IMR-90 (cell line): ENCODE data around the gene GPATCH2. TPM values are rescaled to one million over a fixed set of nuclear protein-coding genes. Genes with fewer than 3 reads are reported as not detected.

Source experiments
- ATAC-seq: fragments of 200-7000 bp; cut with Tn5 transposase; 2 replicates; pipeline ENCODE4 v1.9.1; 2020; ENCODE audit warnings: low read depth, mild to moderate bottlenecking, moderate library complexity
- BruUV-seq: library from RNA; stranded (reverse); fragments of 400-500 nt; replicated peaks from 2 replicates; lab custom pipeline; 2021; lab: Mats Ljungman, UMichigan
- CTCF ChIA-PET: fragments of 300-600 bp; formaldehyde crosslinking; extraction: SDS; loops from one replicate; lab custom pipeline; 2021; ENCODE audit warnings: antibody characterized with exemption; lab: Yijun Ruan, JAX
- POLR2A ChIA-PET: fragments of 300-600 bp; sonication (Branson Sonifier 250); formaldehyde crosslinking; loops from one replicate; lab custom pipeline; 2022; ENCODE audit warnings: antibody characterized with exemption; ENCODE audit not compliant: unreplicated experiment; lab: Charles Lee
- DNase-seq: peaks from one replicate; pipeline ENCODE4 v3.0.0; 2013
- H2AFZ ChIP-seq: replicated peaks from 2 replicates; pipeline ENCODE3; 2013; ENCODE audit warnings: low read length, mild to moderate bottlenecking; ENCODE audit not compliant: poor library complexity
- H2AK5ac ChIP-seq: 2 replicates; pipeline ENCODE4 v1.6.1; 2013; ENCODE audit warnings: low read depth, low read length, inconsistent platforms
- H2AK9ac ChIP-seq: replicated peaks from 2 replicates; pipeline ENCODE3; 2013; ENCODE audit warnings: mild to moderate bottlenecking, low read depth, low read length, moderate library complexity; ENCODE audit not compliant: poor library complexity
- H2BK120ac ChIP-seq: 2 replicates; pipeline ENCODE4 v1.6.1; 2013; ENCODE audit warnings: low read depth, low read length, inconsistent platforms
- H2BK15ac ChIP-seq: 3 replicates; pipeline ENCODE4 v1.6.1; 2013; ENCODE audit warnings: low read depth, low read length, inconsistent platforms
- H2BK20ac ChIP-seq: 2 replicates; pipeline ENCODE4 v1.6.1; 2013; ENCODE audit warnings: low read depth, mild to moderate bottlenecking, inconsistent platforms, low read length, moderate library complexity
- H2BK5ac ChIP-seq: 2 replicates; pipeline ENCODE4 v1.6.1; 2013; ENCODE audit warnings: mild to moderate bottlenecking, low read depth, low read length, inconsistent platforms; ENCODE audit not compliant: poor library complexity, severe bottlenecking
- H3K14ac ChIP-seq: replicated peaks from 2 replicates; pipeline ENCODE4 v1.6.1; 2013; ENCODE audit warnings: low read depth, low read length, inconsistent platforms
- H3K18ac ChIP-seq: 2 replicates; pipeline ENCODE4 v1.6.1; 2013; ENCODE audit warnings: low read depth, low read length, control low read depth
- H3K23ac ChIP-seq: 2 replicates; pipeline ENCODE4 v1.6.1; 2013; ENCODE audit warnings: low read depth, low read length, inconsistent platforms
- H3K27ac ChIP-seq: 2 replicates; pipeline ENCODE4 v1.5.1; 2013; ENCODE audit warnings: mild to moderate bottlenecking, control low read depth, low read length; ENCODE audit not compliant: insufficient read depth
- H3K27me3 ChIP-seq: 2 replicates; pipeline ENCODE4 v1.6.1; 2013; ENCODE audit warnings: low read length; ENCODE audit not compliant: control insufficient read depth, insufficient read depth
- H3K36me3 ChIP-seq: 2 replicates; pipeline ENCODE4 v1.6.1; 2013; ENCODE audit warnings: low read length, mixed read lengths; ENCODE audit not compliant: control insufficient read depth, insufficient read depth
- H3K4ac ChIP-seq: 2 replicates; pipeline ENCODE4 v1.6.1; 2013; ENCODE audit warnings: low read depth, low read length, inconsistent platforms
- H3K4me1 ChIP-seq: 2 replicates; pipeline ENCODE4 v1.6.1; 2013; ENCODE audit warnings: low read length, mixed read lengths; ENCODE audit not compliant: control insufficient read depth, insufficient read depth
- H3K4me2 ChIP-seq: 2 replicates; pipeline ENCODE4 v1.6.1; 2013; ENCODE audit warnings: low read depth, mild to moderate bottlenecking, control low read depth, low read length, moderate library complexity
- H3K4me3 ChIP-seq: 2 replicates; pipeline ENCODE4 v1.5.1; 2013; ENCODE audit warnings: low read depth, mild to moderate bottlenecking, control low read depth, low read length, moderate library complexity; ENCODE audit not compliant: insufficient read depth
- H3K56ac ChIP-seq: 2 replicates; pipeline ENCODE4 v1.6.1; 2013; ENCODE audit warnings: low read length, inconsistent platforms; ENCODE audit not compliant: insufficient read depth; ENCODE audit errors: extremely low read depth
- H3K79me1 ChIP-seq, 2 experiments: 2 replicates each; pipeline ENCODE4 v1.6.1; 2013; ENCODE audit warnings: low read length in 2 of 2, inconsistent platforms in 1 of 2, low read depth in 1 of 2
- H3K9ac ChIP-seq: 2 replicates; pipeline ENCODE4 v1.6.1; 2013; ENCODE audit warnings: low read depth, low read length, control low read depth
- H3K9me1 ChIP-seq: 2 replicates; pipeline ENCODE4 v1.6.1; 2013; ENCODE audit warnings: low read length, inconsistent platforms; ENCODE audit not compliant: insufficient read depth
- H3K9me3 ChIP-seq: 2 replicates; pipeline ENCODE4 v1.6.1; 2013; ENCODE audit warnings: low read length; ENCODE audit not compliant: control insufficient read depth, insufficient read depth
- H4K20me1 ChIP-seq: 2 replicates; pipeline ENCODE4 v1.6.1; 2013; ENCODE audit warnings: low read length, inconsistent platforms; ENCODE audit not compliant: insufficient read depth
- H4K5ac ChIP-seq: 2 replicates; pipeline ENCODE4 v1.6.1; 2013; ENCODE audit warnings: mild to moderate bottlenecking, low read depth, low read length, control low read depth
- H4K8ac ChIP-seq, 2 experiments: 2 replicates each; pipeline ENCODE4 v1.6.1; 2013; ENCODE audit warnings: low read depth in 2 of 2, low read length in 2 of 2, control low read depth in 1 of 2, inconsistent platforms in 1 of 2
- H4K91ac ChIP-seq: 2 replicates; pipeline ENCODE4 v1.6.1; 2013; ENCODE audit warnings: low read depth, low read length, inconsistent platforms; ENCODE audit not compliant: insufficient read depth
- RFX5 ChIP-seq: IDR thresholded peaks from 2 replicates; pipeline ENCODE4 v1.8.0; 2012; ENCODE audit warnings: low read depth, mild to moderate bottlenecking, low read length, moderate library complexity
- dilution Hi-C: fragments of 300-500 bp; cut with HindIII; formaldehyde crosslinking; loops from one replicate; pipeline ENCODE4 v1.14.3; 2018; ENCODE audit warnings: low sequenced_read_pairs; ENCODE audit not compliant: unreplicated experiment
- in situ Hi-C: fragments of 300-500 bp; cut with MboI; formaldehyde crosslinking; loops from 3 replicates; pipeline ENCODE4 v1.14.3; 2019; ENCODE audit warnings: low sequenced_read_pairs, inconsistent platforms, mixed read lengths
- intact Hi-C: fragments of 100-400 bp; cut with micrococcal nuclease; formaldehyde crosslinking; loops from 2 replicates; pipeline ENCODE4 v1.10.0; 2022
- polyA plus RNA-seq, 3 experiments: library from polyadenylated mRNA; depleted of rRNA; stranded (reverse); fragments of >200 nt; gene quantifications; 2 replicates each; pipeline ENCODE4 v1.2.3, GENCODE V29; 2012; ENCODE audit warnings: low replicate concordance in 1 of 3
- total RNA-seq: library from RNA; depleted of rRNA; stranded (reverse); fragments of >200 nt; gene quantifications from 2 replicates; pipeline ENCODE4 v1.2.3, GENCODE V29; 2012

GPATCH2 gene
- total and polyA plus RNA-seq, 2 of the 4 experiments (the other 2 are of a cell fraction): 4.7 to 11.8 TPM

DNA sequence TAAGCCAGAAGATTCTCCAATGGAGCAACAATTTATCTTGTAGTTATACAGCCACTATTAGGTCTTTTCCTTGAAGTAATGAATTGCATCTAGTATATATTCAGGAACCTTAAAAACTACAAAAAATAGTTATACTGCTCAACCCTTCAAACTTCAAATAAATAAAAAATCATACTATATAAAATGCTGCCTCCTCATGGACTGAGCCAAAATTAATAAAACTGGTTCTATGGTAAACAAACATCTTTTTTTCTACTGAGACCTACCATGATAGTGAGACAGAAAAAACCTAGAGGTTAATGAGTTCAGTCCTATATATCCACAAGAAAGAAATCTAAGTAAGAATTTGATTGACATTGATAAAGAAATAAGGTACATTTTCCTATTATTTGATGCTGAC lies 67.7 kb downstream of the GPATCH2 start:
- in situ Hi-C loops (no loop called here), intact Hi-C loops (no loop called here), dilution Hi-C loops (no loop called here)
- H4K20me1 ChIP-seq: no peaks in the 10 kb centered on the region
- no peak overlapping the region for H2BK120ac ChIP-seq
- no peak overlapping the region for H4K8ac ChIP-seq
- no peak overlapping the region for H3K18ac ChIP-seq
- no peak overlapping the region for H4K5ac ChIP-seq
- TF ChIP-seq RFX5: no peak
- no peak overlapping the region for H3K27ac ChIP-seq
- H2AK9ac ChIP-seq: no peak overlapping the region
- H3K4me1 ChIP-seq: peaks cover 4% of the 10 kb centered on the region; the same call in 1 of the 2 replicates
- peak overlapping the region; percentile 26; the same call in 1 of the 2 replicates for H3K4me2 ChIP-seq
- DNase-seq (no peak), ATAC-seq (no peak)
- POLR2A ChIA-PET: no interaction called here
- H2AK5ac ChIP-seq: no peak overlapping the region
- no peak overlapping the region for H4K91ac ChIP-seq
- no peak overlapping the region for H3K4ac ChIP-seq
- no peak overlapping the region for H3K9ac ChIP-seq
- no peak overlapping the region for H3K23ac ChIP-seq
- no peak overlapping the region for H2BK5ac ChIP-seq
- H3K27me3 ChIP-seq: no peaks in the 10 kb centered on the region
- CTCF ChIA-PET: no interaction called here
- H3K56ac ChIP-seq: no peak overlapping the region
- no peak overlapping the region for H3K4me3 ChIP-seq
- H3K36me3 ChIP-seq: no peaks in the 10 kb centered on the region
- BruUV-seq: no TSS peak
- no peak overlapping the region for H2AFZ ChIP-seq
- no peak overlapping the region for H2BK20ac ChIP-seq
- H3K9me1 ChIP-seq: no peaks in the 10 kb centered on the region
- no peak overlapping the region for H3K14ac ChIP-seq
- H3K79me1 ChIP-seq: peaks cover under 1 to 6% of the 10 kb centered on the region in 2 experiments; a peak in 2 of 4 replicates
- no peaks in the 10 kb centered on the region for H3K9me3 ChIP-seq
- H2BK15ac ChIP-seq: no peak overlapping the region
